ENCODE data around the gene ITCH.
A peak's percentile ranks its signal among the peaks of the same experiment; 100 is the strongest.

ITCH gene

DNA sequence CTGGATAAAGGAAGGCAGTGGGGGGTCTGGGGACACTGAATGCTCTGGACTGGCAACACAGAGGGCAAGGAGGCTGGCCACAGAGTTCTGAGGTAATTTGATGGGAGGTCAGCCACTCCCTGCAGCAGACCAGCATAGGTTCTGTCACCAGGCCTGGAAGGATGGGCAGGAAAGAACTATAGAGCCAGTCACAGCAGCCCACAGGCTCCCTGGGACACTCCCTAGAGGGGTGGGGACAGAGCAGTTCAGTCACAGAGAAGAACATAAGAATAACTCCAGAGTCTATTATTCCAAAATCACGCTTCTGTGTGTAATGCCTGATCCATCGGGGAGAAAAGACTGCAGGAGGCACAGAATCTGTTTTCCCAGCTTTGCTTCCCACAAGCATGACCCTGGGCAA lies 172.8 kb downstream of the ITCH start:
- DNase-seq = no peak

DNA sequence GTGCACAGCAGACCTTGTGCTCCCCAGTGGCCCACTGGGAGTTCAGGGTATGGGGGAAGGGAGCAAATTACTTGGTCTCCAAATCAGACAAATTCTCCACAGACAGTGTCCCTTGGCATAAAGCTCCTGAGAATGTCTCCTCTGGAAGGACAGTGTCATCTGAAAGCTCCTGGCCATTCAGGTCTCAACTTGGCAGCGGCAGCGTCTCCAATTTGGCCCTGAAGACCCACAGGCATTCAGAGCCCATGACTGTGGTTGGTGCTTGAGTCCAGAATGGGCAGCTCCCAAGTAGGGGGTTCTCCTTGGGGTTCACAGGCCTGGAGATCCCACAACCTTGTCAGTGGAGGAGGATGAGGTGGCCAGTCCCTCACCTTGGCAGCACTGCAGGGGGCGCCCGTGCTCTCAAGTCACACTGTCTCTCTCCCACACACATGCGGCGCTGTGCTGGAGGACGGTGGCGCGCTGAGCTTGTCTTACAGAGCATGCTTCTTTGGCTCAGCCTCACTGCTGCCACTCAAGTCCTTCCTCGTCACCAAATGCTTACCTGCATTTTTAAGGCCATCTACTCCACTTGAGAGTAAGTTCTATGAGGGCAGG lies 173.8 kb downstream of the ITCH start:
- peak; percentile 16 for DNase-seq

DNA sequence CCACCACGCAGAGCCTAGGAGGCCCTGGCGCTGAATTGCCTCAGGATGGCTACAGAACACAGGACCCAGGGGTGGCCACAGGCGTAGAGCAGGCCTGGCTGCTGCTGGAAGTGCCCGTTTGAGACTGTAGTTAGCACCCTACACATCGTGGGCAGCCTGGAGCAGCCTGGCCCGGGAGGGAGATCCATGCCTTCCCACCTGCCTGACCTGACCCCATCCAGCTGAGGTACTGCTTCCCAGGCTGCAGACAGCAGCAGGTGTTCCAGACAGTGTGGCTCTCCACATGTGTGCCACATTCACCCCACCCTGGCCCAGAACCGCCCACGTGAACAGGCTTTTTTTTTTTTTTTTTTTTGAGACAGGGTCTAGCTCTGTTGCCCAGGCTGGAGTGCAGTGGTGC lies 174.6 kb downstream of the ITCH start:
- no peak for DNase-seq

DNA sequence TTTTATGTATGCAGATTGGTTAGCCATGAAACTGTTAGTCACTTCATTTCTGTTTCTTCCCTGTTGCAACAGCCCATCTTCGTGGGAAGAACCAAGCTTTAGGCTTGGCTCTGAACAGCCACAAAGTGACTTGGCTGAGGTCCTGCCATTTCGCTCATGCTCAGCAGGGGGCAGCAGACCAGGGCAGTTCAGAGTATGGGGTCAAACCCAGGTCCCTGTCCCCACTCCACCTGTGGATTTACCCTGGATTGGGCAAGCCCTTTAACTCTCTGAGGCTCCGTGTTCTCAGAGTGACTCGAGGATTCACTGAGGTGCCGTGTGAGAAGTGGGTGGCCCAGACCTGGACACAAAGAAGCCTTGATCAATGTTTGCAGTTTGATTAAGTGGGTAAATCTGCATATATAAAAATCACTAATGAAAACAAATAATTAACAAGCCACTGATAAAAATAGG lies 175.6 kb downstream of the ITCH start:
- peak; percentile 51 for DNase-seq

DNA sequence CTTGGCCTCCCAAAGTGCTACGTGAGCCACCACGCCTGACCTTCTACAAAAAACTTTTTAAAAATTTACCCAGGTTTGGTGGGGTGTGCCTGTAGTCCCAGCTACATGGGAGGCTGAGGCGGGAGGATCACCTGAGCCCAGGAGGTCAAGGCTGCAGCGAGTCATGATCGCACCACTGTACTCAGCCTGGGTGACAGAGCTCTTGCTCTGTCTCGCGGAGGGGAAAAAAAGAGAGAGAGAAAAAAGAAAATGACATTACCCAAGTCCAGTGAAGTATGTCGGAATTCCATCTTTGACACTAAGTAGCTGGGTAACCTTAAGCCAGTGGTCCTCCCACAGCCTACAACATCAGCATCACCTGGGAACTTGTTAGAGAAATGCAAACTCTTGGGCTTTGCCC lies 176.7 kb downstream of the ITCH start:
- no peak for DNase-seq

DNA sequence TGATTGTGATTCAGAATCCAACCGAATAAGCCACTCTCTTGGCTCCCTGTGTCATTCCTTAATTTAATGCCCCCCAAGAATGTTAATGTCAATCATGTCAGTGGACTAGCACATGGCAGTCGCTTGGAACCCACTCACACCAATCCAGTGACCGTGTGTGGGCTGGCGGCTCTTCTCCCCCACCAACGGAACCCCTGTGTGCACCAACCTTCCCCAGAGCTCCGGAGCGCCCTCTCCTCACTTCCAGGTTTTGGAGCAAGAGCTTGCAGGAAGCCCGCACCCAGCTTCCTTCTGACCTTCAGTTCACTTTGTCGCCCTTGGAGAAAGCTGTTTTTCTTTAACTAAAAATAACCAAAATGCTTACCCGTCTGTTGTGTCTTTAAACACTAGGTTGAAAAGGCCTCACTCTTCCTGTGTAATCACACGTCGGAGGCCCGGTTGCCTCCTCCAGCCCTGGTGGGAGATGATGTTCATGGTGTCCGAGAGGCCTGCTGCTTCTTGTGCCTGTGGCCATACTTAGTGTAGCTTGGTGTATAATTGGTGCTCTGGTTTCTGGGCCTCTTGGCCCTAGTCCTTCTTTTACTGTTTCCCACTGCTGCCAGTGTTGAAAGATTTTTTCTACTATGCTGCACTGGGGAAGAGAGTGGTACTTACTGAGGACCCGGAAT lies 177.7 kb downstream of the ITCH start:
- DNase-seq = no peak

DNA sequence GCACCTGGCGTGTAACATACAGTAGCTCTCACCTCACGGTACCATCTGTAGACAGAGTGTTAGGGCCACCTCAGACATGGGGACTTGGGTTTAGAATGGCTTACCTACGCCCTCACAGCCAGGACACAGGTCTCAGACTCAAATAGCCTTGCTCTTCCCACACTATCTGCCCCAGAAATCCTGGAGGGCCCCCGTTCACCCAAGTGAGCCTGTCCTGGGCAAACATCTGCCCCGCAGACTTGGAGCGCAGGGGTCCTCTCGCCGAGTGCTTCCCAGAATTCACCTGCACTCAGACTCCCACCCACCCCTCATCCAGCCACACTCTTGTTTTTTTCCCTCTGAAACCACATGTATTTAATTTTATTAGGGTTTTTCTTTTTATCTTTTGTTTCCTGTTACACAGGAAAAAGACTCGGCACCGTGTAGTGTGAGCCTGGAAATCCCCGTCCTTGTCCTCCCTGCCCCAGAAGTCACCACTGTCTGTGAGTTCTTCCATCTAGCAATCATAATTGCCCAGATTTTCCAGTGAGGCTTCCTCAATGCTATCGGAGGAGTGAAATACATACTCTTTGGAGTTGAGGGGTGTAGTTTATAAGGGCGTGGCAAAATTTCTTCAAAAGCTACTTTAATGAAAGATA lies 178.3 kb downstream of the ITCH start:
- DNase-seq = no peak

DNA sequence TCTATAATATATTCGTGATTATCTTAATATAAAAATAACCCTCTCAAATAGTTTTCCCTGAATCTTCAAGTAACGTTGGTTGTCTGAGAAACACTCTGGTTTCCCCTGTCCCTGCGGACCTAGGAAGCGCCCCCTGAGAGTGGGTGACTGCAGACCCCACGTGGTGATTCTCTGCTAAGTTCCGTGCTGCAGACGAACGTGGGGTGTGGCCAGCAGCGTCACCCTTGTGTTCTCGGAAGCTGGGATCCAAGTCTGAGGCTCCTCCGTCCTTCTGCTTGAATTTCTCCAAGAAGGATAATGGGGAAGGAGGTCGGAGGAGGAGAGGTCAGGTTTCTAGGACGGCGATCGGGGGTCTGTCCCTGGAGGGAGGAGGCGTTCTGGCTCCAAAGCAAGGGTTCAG lies 178.8 kb downstream of the ITCH start:
- no peak for DNase-seq

DNA sequence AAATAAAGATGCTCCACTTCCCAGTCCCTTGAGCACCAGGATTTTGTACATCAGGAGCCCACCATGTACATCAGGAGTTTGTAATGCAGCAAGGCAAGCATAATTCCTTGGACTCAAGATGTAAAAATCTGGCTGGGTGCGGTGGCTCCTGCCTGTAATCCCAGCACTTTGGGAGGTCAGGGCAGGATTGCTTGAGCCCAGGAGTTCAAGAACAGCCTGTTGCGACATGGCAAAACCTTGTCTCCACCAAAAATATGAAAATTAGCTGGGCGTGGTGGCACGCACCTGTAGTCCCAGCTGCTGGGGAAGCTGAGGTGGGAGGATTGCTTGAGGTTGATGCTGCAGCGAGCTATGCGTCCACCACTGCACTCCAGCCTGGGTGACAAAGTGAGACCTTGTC lies 179.4 kb downstream of the ITCH start:
- DNase-seq = no peak

DNA sequence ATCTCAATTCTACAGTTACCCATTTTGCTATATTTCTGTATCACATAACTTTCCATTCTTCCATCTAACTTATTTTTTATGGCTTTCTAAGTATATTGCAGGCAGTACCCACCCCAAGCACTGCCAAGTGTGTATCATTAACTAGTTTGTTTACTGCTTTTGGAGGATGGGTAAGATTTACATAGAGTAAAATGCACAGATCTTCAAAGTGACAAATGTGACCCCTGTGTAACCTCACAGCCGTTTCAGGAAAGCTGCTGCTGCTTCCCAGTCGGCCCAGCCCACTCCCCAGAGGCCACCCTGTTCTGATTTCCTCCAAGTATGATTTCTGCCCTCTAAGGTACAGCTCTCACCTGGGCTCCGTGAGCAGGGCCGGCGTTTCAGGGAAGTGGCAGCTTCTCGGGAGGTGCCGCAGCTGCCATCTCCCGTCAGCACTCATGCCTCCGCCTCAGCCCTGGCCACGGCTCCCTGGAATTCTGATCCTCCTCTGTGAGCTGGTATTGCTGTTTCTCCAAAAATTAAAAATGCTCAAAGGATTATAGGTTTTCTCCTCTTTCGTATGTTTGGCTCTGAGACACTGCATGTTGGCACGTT lies 180.5 kb downstream of the ITCH start:
- no peak for DNase-seq

DNA sequence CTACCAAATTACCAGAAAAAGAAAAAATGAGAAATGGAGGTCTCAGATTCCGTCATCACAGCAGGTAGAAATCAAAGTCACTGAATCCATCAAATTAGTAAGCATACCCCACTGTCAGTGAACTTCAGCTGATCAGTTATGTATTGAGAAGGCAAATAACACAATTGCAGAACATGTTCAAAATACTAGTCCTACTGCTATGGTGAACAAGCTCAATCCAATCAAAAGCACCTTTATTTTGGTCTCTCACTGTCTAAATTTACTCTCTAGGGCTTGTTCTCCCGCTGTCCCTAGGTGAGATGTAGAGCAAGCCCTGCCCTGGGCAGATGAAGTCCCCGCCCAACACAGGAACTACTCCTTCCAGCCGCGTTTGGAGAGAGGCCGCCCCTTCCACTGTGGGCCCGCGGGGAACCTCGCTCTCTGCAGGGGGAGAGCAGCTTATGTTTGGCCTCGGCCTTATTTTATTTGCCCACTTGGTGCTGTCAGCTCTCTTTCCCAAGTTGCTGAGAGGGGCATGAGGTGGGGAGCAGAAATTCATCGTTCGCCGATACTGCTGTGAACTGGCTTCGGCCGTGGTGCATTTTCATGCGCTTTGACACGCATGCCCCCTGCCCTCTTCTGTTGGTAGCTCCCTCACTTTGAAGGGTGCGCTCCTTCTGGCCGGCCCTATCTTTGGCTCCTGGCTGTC lies 181.2 kb downstream of the ITCH start:
- DNase-seq = no peak

DNA sequence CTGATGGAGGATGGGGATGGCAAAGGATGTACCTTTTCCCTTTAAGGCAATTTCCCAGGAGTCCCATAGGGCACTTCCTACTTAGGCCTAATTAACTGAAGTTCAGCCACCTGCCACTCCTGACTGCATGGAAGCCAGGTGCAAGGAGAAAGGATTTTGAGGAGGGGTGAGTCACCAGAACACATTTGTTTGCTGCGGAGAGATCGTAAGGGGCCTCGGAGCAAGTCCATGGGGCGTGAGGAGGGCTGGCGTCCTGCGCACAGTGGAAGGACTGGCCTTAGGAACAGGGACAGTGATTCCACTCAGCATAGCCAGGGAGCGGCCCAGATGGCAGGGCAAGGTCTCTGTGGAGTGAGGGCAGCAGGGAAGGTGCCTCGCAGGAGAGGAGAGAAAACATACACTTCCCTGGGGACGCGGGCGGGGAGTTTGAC lies 183.7 kb downstream of the ITCH start:
- no peak for DNase-seq

DNA sequence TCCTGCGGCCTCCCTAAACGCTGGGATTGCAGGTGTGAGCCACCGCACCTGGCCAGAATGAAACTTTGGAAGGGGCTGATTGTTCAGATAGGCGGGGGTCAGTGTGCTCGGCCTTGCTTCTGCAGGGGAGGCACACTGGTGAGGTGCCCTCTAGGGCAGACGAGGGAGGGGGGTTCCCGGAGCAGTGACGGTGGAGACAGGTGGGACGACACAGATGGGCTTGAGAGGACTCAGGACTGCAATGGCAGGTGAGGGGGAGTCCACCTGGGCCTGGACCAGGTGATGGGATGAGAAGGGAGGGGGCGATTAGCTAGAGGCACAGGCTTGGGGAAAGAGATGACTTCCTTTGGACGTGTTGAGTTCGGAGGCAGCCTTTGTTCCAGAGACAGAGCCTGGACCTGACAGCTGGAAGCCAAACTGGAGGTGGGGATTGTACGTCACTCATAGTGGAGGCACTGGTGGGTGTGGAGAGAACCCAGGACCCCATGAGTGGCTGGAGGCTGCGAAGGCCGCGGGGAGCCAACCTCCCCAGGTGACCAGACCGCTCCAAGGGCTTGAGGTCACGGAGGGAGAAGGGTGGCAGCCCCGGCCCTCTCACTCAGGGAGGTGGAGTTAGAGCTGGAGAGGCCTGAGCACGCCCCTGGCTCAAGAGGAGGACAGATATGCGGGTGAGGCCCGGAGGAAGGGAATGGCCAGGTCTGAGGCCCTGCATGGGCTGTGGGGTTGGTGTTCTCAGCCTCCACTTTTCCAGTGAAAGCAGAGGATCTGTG lies 185.0 kb downstream of the ITCH start:
- no peak for DNase-seq

DNA sequence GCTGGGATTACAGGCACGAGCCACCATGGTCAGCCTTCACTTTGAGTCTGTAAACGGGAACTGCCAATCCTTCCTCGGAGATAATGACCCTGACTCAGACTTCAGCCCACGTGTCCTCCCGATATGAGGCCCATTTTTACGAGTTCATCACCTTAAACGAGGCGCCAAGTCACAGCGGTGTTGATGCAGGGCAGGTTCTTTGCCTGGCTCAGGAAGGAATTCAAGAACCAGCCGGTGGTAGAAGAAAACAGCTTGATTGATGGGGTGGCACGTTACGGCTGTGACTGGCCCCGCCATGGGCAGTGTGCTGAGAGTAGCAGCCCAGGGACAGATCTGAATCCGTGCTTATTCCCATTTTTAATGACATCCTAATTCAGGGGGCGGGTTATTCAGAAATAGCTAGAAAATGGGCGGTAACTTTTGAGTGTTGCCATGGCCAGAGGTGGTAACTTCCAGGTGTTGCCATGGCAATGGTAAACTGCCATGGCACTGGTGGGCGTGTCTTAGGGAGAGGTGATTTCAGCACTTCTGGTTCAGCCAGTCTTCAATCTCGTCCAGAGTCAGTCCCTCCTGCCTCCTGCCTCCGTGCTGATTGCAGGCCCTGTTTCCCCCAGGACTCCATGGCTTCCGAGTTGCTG lies 186.3 kb downstream of the ITCH start:
- no peak for DNase-seq

DNA sequence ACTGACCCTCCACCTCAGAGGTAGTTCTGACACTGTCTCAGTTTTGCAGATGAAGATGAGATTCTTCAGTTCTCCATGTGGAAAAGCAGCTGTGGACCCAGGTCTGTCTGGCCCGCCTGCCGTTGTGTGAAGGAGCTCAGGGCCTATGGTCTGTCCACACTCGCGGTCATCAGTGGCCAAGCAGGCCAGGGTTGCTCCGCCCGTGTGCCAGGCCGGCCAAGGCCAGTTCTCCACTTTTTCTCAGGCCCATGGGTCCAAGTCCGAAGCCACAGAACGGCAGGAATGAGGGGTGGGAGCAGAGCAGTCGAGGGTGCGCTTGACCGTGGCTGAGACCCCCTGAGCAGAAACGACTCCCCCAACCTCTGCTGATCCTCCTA lies 186.8 kb downstream of the ITCH start:
- no peak for DNase-seq

DNA sequence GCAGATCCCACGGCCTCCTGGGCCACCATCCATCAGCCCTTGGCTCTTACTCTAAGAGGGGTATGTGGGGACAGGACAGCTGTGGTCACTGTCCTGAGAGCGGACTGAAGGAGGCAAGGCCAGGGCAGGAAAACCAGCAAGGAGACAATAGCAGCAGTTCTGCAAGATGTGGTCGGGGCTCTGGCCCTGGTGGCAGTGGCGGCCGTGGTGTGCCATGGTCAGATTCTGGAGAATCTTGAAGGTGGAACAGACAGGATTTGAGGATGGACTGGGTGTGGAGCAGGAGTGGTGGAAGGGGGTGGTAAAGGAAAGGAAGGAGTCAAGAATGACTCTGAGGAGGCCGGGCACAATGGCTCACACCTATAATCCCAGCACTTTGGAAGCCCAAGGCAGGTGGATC lies 189.5 kb downstream of the ITCH start:
- no peak for DNase-seq

DNA sequence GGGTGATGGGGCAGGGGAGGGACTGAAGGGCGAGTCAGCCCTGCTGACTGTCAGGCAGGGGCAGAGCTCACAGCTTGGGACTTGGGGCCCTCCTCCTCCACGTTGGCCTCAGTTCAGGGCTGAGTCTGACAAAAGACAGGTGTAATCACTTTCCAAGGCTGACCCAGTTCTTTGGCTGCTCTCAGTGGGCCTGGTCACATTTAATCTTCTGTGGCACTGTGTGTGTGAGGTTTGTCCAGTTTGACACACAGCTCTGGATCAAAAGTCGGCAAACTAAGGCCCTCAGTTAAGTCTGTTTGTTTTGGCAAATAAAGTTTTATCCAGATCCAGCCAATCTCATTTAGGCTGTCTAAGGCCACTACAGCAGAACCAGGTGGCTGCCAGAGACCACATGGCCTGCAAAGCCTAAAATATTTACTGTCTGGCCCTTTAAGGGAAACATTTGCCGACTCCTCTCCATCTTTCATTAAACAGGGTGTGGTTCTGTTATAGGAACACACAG lies 190.3 kb downstream of the ITCH start:
- DNase-seq = no peak

DNA sequence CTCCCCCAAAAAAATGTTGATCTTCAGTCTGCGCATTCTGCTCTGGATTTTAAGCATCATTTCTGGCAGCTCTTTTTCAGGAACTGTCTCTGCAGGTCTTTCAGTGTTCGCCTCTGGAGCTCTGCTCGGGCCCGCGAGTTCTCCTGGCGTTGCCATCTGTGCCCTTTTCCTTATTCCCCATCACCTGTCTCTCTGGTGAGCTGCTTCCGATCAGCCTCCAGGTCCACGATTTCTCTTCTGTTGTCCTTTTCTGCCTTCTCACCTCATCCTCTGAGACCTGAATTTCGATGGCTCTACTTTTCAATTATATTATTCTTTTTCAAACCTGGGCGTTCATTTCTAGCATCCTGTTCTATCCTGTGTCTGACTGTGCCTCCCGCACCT lies 194.9 kb downstream of the ITCH start:
- no peak for DNase-seq

DNA sequence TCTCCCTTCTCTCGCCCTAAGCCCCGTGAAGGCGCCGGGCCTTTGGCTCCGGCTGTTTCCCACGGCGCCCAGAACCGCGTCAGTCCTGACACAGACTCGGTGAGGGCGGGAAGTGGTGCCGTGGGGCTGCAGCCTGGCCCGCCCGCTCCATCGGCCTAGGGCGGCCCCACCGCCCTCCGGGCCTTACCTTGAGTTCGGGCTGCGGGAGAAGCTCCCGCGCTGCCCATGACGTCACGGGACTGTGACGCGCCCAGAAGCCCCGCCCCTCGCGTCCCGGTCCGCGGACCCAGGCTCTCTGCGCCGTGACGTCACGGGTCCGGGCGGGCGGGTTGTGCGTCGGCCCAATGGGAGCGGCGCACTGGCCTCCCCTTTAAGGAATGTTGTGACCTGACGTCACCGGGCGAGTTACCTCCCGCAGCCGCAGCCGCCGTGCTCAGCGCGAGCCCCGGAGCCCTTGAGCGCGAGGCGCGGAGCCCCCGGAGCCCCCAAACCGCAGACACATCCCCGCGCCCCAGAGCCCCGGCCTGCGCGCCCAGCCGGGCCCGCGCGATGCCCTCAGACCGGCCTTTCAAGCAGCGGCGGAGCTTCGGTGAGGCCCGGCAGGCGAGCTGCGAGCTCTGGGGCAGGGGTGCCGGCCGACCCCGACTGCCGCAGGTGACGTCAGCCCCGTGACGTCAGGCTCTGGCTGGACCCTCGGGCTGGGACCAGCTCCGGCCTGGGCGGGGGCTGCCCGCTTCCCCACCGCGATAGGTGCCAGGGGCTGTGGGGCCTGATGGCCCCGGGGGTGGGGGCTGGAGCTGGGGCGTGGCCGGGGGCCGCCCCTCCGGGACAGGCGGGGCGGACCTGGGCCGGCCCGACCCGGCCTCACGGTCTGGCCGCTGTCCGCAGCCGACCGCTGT lies 195.5 kb downstream of the ITCH start, which contains the start of gene MAP1LC3A:
MAP1LC3A (plus strand) TSS at position 399 of the 899 bp plus-strand sequence; CDS start at position 550, 151 bp downstream.
- DNase-seq = peak; percentile 96

DNA sequence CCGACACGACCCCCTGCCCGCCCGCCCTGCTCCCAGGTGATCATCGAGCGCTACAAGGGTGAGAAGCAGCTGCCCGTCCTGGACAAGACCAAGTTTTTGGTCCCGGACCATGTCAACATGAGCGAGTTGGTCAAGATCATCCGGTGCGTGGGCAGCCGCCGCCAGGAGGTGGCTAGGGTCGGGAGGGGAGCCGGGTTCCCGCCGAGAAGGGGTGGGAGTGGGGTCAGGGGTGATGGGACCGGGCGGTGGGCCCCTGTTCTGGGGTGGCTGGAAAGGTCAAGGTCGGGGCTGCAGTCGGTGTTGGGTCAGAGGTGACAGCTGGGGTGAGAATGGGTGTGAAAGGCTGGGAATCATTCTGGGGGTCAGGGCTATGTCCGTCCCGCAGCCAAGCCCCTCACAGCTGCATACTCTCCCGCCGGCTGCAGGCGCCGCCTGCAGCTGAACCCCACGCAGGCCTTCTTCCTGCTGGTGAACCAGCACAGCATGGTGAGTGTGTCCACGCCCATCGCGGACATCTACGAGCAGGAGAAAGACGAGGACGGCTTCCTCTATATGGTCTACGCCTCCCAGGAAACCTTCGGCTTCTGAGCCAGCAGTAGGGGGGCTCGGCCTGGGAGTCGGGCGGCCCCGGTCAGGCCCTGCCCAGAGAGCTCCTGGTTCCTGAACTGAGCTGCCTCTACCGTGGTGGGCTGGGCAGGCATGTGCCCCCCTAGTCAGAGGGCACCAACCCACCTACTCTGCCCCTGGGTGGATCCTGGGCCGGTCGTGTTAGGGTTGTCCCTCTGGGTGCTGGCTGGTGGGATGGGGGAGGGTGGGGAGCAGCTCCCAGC lies 196.5 kb downstream of the ITCH start:
- DNase-seq = no peak
